ENCODE results near the gene AP3B1.
"Not testable (repeated sequence)": the region's sequence is repeated elsewhere in the genome, so short reads cannot be mapped to it uniquely, and the experiment has no call there.

AP3B1 gene

GRCh38 chr5:78242001-78242400 is 52.5 kb downstream of the AP3B1 start:
- DNase-seq (ENCODE audit: low spot score): no peak

- no peak for DNase-seq (ENCODE audit: low spot score)
Measured at GRCh38 chr5:78237911-78238310, 56.6 kb downstream of the AP3B1 start.

DNA sequence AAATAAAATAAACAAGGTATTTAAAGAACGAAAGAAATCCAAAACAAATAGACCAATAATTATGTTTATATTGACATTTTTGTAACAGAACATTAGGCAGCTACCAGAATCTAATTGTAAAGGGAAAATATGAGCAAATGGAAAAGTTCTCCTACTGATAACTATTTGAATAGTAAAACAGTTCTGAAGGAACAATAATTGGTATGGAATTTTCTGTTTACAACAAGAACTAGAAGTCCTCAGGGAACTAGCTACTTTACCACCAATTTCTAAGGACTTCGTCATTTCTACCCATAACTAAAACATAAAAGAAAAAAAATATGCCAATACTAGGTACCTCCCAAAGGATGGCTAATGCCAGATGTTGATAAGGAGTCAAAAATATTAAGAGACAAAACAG is 58.5 kb downstream of the AP3B1 start:
- no peak for DNase-seq (ENCODE audit: low spot score)

DNA sequence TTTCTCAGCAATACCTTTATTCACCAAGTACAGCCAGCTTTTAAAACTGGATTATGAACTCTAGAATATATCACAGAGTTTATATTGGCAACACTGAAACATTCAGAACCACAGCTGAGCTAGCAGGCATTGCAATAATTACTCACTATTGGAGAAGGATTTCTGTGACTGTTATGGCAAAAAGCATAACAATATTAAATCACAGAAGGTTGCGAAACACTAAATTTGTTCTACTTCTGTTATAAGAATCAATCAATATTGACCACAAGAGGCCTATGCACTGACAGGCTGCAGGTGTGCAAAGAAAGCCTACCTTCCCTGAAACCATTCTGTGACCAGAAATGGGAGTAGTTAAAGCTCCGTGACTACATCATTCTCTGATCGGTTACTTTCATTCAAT is 59.2 kb downstream of the AP3B1 start:
- DNase-seq (ENCODE audit: low spot score): no peak

DNA sequence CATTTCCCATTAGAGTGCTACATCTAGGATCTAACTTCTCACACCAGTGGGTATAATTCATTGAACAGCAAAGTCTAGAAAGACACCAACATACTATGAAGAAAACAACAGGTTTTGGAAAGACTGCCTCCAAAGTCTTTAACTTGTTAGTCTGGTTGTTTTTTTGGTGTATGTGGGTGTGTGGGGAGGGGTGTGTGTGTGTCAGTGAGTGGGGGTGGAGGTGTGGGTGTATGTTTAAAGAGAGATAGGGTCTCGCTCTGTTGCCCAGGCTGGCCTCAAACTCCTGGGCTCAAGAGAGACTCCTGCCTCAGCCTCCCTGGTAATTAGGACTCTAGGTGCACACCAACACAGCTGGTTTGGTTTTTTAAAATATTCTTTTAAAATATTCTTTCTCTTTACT is 59.7 kb downstream of the AP3B1 start:
- DNase-seq (ENCODE audit: low spot score): no peak

DNA sequence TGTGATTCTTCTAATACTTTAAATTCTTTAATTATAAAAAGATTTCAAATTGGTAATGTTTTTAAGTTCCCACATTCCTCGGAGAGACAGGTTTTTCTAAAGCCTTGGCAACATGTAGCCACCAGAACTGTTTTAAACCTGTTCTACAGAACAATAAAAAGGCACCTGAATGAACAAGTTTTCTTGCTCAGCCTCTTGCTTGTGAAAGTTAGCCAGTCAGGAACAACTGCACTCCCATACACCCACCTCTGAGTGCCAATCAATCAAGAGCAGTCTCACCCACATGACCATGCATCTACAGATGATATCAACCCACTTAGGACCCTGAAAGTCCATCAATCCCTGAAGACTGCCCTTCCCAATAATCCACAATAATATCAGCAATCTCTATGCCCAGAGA is 62.3 kb downstream of the AP3B1 start:
- DNase-seq (ENCODE audit: low spot score): no peak

- no peak for DNase-seq (ENCODE audit: low spot score)
Measured at GRCh38 chr5:78224358-78224757, 70.1 kb downstream of the AP3B1 start.

DNA sequence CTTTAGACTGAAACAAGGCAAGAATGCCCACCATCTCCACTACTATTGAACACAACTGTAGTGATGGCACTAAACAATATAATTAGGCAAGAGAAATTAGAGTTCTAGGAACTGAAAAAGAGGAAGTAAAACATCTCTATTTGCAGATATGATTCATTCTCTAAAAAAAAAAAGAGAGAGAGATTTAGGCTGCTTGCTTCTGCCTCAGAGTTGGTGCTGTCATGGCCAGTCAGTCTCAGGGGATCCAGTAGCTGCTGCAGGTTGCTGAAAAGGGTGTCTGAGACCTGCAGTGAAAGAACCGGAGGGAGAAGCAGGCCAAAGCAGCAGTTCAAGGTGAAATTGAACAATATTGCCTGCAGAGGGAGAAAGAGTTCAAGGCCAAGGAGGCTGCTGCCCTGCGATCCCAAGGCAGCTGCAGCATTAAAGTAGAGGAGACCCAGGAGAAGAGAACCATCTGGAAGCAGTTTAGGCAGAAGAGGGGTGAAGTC is 72.5 kb downstream of the AP3B1 start:
- DNase-seq (ENCODE audit: low spot score): peak; percentile 33

DNA sequence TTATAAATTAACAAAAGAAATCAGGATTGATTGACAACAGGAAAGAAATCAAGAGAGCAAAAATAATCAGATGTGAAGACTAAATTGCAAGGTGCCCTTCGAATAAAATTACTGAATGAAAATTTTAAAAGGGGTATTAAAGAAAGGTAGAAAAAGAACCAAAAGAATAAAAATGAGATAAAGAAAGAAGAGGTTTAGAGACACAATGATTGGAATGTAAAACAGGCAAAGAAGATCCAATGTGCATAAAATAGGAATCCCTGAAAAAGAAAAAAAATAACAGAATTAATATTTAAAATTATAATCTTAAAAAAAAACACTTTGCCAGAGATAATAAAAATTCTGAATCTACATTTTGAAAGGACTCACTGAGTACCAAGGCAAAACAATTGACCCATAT is 73.0 kb downstream of the AP3B1 start:
- DNase-seq (ENCODE audit: low spot score): no peak

- no peak for DNase-seq (ENCODE audit: low spot score)
Measured at GRCh38 chr5:78215972-78216371, 78.5 kb downstream of the AP3B1 start.

- DNase-seq (ENCODE audit: low spot score): no peak
Measured at GRCh38 chr5:78215565-78215964, 78.9 kb downstream of the AP3B1 start.

GRCh38 chr5:78213799-78214198 is 80.7 kb downstream of the AP3B1 start:
- DNase-seq (ENCODE audit: low spot score): no peak

DNA sequence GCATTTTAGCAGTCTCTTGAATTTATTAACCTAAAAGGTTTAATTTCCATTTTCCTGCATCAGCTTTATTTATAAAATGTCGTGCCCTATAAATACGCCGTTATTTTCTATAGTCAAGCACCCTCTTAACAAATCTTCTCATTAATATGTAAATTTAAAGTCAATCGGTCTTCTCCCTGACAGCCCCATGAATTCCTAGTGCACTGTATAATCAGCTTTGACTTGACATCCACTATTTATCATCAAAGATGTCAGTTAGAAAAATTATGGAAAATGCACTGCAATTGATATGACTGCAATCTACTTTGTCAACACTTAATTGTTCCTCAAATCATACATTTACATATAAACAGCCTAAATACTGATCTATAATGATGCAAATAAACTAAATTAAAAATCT is 83.4 kb downstream of the AP3B1 start:
- DNase-seq (ENCODE audit: low spot score): no peak

DNA sequence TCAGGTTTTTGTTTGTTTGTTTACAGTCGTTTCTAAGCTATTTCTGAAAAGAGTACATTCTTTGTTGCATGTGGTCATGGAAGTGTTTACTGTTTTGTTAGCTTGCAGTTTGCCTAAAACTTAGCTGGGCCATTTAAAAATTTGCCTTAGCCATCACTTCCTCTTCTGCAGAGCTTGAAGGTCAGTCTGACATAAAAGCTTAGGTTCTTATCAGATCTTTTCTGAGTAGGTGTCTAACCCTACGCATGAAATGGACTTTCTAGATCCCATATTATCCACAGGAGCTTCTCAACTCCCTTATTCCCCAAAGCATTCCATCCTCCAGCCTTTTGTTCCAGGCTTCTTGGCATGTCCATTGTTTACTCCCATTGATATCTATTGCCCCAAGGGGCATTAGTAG is 90.3 kb downstream of the AP3B1 start:
- no peak for DNase-seq (ENCODE audit: low spot score)

DNA sequence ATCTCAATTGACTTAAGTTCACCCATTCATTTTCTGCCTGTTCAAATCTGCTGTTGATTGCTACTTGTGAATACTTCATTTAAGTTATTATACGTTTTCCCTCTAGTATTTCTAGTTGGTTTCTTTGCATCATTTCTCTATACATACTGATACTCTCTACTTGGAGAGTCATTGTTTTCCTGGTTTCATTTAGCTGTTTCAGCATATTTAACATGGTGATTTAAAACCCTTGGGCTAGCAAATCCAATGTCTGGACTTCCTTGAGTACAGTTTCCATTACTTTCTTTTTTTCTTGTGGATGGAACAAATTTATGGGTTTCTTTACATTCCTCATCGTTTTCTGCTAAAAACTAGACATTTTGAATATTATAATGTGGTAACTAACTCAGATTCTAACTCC is 90.7 kb downstream of the AP3B1 start:
- DNase-seq (ENCODE audit: low spot score): no peak

DNA sequence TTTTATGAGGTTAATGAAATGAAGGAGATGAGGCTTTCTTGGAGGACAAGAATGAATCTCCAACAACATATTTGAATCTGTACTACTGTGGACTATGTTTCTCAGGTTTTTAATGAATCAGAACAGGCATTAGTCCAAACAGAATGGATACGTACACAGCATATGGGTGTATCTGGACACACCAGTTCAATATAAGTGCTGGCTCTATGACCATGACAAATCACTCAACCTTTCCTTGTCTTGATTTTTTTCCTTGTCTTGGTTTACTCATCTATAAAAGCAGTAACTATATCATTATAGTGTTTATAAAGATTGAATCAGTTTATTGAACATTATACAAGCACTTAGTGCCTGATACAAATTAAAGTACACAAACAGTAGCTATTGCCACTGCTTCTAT is 104.1 kb downstream of the AP3B1 start:
- no peak for DNase-seq (ENCODE audit: low spot score)

- DNase-seq (ENCODE audit: low spot score): not testable (repeated sequence)
Measured at GRCh38 chr5:78188681-78189080, 105.8 kb downstream of the AP3B1 start.

- DNase-seq (ENCODE audit: low spot score): no peak
Measured at GRCh38 chr5:78187172-78187571, 107.3 kb downstream of the AP3B1 start.

DNA sequence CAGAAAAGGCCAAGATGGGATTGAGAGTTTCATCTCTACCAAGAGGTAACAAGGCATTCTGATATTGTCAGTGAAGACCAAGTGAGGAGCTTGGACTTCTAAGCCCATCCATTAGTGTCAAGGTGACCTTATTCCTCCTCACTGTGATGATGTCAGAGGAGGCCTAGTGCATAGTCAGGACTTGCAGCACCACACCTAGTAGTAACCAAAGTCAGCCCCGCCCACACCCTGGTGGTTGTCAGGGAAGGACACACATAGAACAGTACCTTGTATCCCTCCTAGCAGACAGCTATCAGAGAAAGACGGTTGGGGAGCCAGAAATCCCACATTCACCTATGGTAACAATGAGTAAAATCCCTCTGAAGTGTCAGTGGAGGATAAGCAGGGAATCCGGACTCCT is 111.7 kb downstream of the AP3B1 start:
- no peak for DNase-seq (ENCODE audit: low spot score)

GRCh38 chr5:78178356-78178755 is 116.1 kb downstream of the AP3B1 start:
- no peak for DNase-seq (ENCODE audit: low spot score)

DNA sequence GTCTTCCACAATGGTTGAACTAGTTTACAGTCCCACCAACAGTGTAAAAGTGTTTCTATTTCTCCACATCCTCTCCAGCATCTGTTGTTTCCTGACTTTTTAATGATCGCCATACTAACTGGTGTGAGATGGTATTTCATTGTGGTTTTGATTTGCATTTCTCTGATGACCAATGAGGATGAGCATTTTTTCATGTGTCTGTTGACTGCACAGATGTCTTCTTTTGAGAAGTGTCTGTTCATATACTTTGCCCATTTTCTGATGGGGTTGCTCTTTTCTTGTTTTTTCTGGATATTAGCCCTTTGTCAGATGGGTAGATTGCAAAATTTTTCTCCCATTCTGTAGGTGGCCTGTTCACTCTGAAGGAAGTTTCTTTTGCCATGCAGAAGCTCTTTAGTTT is 124.2 kb downstream of the AP3B1 start:
- DNase-seq (ENCODE audit: low spot score): not testable (repeated sequence)

DNA sequence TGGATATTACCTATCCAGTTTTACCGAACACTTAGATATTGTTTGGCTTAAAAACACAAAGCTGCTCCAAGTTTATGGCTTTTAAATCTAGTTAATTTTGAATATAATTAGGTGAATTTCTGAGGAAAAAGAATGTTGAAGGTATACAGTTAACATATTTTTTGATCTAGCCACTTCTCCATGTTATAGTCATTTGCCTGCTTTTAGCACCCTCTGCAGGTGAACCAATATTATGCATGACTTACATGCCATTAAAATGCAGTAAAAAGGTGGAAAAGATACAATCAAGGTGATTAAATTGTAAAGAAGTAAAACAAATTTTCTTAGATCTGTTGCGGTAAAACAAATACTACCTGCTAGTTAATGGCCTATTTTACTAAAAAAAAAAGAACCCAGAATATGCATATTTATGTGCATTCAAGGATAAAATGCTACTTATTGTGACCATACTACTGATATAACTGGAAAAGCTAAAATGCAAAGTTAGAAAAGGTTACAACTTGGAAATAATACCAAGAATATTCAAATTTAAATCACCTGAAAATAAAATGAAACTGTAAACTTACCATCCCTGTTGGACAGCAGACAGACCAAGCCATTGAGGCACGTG is 132.1 kb downstream of the AP3B1 start:
- peak; percentile 22 for DNase-seq (ENCODE audit: low spot score)

DNA sequence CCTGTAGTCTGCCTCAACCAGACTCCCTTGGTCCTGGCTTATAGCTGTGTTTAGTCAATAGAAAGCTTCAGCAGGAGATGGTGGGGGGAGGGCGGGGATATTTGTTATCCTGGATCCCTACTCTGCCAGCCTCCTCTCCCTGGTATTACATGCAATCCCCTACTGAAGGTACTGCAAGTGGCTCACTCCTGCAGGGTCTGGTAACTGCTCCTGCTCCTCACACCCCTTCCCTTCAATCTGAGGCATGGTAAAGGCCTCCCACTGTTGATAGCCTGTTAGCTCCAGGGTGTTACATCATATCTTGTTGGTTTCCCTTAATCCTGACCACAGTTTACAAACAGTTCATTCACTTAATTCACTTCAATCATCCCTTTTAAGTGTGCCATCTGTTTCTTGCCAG is 137.5 kb downstream of the AP3B1 start:
- DNase-seq (ENCODE audit: low spot score): peak; percentile 7

GRCh38 chr5:78151594-78152271 is 142.8 kb downstream of the AP3B1 start:
- no peak for DNase-seq (ENCODE audit: low spot score)

Data from iPS-NIHi11 (cell line).